Upper lobe of right lung (tissue), 1 donor: ENCODE results near the gene CCDC15. TPM values are rescaled to one million over a fixed set of nuclear protein-coding genes. Genes with fewer than 3 reads are reported as not detected.

ENCODE experiments used
- ATAC-seq: fragments of 200-7000 bp; cut with Tn5 transposase; one replicate; pipeline ENCODE4 v1.9.1; 2020; ENCODE audit warnings: mild to moderate bottlenecking, moderate library complexity
- DNase-seq: peaks from one replicate; pipeline ENCODE4 v3.0.0-alpha.2; 2020
- H3K27ac ChIP-seq: fragments of 200-600 bp; one replicate; pipeline ENCODE4 v1.8.0; 2022
- H3K27me3 ChIP-seq: fragments of 200-600 bp; one replicate; pipeline ENCODE4 v1.8.0; 2022; ENCODE audit warnings: mild to moderate bottlenecking
- H3K36me3 ChIP-seq: fragments of 200-600 bp; one replicate; pipeline ENCODE4 v1.8.0; 2022
- H3K4me1 ChIP-seq: fragments of 200-600 bp; one replicate; pipeline ENCODE4 v1.8.0; 2022
- H3K4me3 ChIP-seq: fragments of 200-600 bp; one replicate; pipeline ENCODE4 v1.8.0; 2022; ENCODE audit warnings: mild to moderate bottlenecking
- H3K9me3 ChIP-seq: fragments of 200-600 bp; one replicate; pipeline ENCODE4 v1.8.0; 2022
- intact Hi-C: fragments of 100-400 bp; cut with DNase I; formaldehyde crosslinking; loops from one replicate; pipeline ENCODE4 v1.11.0; 2022
- long read RNA-seq: library from polyadenylated mRNA; unstranded; transcript quantifications from one replicate; pipeline ENCODE4 v2.0.0, GENCODE V29; 2021
- total RNA-seq: library from RNA; stranded (reverse); fragmentation: NEBNext Ultra II Directional; extraction: Animal tissue kit (Norgen Biotek cat#: 25700); gene quantifications from one replicate; pipeline ENCODE4 v1.2.1, GENCODE V29; 2021
- TF ChIP-seq, protein P1 (sequence below): fragments of 200-600 bp; IDR thresholded peaks from one replicate; pipeline ENCODE4 v1.8.0; 2022; ENCODE audit warnings: antibody characterized with exemption
- donor health status: DM: no; HTN: yes; CAD: no; lungs with severe emphysema.

CCDC15 gene, protein sequence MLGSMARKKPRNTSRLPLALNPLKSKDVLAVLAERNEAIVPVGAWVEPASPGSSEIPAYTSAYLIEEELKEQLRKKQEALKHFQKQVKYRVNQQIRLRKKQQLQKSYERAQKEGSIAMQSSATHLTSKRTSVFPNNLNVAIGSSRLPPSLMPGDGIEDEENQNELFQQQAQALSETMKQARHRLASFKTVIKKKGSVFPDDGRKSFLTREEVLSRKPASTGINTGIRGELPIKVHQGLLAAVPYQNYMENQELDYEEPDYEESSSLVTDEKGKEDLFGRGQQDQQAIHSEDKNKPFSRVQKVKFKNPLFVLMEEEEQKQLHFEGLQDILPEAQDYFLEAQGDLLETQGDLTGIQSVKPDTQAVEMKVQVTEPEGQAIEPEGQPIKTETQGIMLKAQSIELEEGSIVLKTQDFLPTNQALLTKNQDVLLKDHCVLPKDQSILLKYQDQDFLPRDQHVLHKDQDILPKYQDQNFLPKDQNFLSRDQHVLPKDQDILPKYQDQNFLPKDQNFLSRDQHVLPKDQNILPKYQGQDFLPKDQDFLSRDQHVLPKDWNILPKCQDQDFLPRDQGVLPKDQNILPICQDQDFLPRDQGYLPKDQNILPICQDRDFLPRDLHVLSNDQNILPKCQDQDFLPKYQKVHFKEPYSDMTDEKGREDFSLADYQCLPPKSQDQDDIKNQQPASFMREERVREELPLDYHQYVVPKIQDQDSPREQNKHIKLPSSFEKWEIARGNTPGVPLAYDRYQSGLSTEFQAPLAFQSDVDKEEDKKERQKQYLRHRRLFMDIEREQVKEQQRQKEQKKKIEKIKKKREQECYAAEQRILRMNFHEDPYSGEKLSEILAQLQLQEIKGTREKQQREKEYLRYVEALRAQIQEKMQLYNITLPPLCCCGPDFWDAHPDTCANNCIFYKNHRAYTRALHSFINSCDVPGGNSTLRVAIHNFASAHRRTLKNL
- total RNA-seq = 1.5 TPM
- long read RNA-seq, partial matches to known transcripts = 0 of 2 reads
- long read RNA-seq, other reads (novel, unspliced or antisense) = 2 of 2 reads

DNA sequence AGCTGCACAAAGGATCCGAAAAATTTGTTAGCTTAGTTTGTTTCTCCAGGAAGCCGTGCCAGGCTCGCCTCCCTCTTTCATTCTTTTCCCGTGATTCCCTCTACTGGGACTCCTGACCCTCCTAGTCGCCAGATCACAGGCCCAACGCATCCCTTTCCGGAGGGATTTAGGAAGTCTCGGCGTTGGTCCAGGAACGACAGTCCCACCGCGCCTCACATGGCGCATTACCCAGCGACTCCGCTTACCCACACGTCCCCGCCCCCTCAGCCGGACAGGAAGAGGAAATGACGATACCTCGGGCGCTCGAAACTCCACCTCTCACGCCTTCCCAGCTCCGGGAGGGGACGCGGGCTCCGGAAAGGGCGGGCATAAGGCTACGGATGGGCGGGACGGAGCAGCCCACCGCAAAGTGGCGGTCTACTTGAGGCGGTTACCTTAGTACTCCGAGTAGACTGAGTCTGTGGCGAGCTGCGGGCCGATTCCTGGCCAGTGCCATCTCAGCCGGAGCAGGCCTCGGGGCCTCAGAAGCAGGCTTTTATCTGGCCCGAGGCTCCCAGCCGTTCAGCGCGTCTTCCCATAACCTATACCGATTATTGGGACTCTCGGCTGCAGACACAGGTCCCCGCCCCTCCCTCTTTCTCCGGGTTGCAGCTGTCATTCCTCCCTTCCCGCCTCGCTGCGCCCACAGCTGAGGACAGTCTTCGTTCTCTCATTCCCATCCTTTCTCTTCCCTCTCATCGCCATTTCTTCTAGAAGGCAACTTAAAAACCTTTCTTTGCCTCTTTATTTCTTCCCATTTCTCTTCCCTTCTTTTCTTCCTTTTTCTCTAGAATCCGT lies at the start of gene CCDC15:
TSS of gene CCDC15 (plus strand) at position 450 of the 837 bp plus-strand sequence. CDS start 531 bp downstream, outside the sequence.
- Histone ChIP-seq H3K4me1 (peaks cover 11% of the 10 kb centered on the region), H3K27me3 (no peaks in the 10 kb centered on the region), H3K27ac (peak within 1 kb of the TSS; percentile 82), H3K9me3 (no peaks in the 10 kb centered on the region), H3K4me3 (peak within 1 kb of the TSS; percentile 82), H3K36me3 (no peaks in the 10 kb centered on the region)
- ATAC-seq (peak; percentile 100), DNase-seq (peak; percentile 98)
- intact Hi-C loops = no loop called here
- TF ChIP-seq, protein P1, sequence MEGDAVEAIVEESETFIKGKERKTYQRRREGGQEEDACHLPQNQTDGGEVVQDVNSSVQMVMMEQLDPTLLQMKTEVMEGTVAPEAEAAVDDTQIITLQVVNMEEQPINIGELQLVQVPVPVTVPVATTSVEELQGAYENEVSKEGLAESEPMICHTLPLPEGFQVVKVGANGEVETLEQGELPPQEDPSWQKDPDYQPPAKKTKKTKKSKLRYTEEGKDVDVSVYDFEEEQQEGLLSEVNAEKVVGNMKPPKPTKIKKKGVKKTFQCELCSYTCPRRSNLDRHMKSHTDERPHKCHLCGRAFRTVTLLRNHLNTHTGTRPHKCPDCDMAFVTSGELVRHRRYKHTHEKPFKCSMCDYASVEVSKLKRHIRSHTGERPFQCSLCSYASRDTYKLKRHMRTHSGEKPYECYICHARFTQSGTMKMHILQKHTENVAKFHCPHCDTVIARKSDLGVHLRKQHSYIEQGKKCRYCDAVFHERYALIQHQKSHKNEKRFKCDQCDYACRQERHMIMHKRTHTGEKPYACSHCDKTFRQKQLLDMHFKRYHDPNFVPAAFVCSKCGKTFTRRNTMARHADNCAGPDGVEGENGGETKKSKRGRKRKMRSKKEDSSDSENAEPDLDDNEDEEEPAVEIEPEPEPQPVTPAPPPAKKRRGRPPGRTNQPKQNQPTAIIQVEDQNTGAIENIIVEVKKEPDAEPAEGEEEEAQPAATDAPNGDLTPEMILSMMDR = no peak

DNA sequence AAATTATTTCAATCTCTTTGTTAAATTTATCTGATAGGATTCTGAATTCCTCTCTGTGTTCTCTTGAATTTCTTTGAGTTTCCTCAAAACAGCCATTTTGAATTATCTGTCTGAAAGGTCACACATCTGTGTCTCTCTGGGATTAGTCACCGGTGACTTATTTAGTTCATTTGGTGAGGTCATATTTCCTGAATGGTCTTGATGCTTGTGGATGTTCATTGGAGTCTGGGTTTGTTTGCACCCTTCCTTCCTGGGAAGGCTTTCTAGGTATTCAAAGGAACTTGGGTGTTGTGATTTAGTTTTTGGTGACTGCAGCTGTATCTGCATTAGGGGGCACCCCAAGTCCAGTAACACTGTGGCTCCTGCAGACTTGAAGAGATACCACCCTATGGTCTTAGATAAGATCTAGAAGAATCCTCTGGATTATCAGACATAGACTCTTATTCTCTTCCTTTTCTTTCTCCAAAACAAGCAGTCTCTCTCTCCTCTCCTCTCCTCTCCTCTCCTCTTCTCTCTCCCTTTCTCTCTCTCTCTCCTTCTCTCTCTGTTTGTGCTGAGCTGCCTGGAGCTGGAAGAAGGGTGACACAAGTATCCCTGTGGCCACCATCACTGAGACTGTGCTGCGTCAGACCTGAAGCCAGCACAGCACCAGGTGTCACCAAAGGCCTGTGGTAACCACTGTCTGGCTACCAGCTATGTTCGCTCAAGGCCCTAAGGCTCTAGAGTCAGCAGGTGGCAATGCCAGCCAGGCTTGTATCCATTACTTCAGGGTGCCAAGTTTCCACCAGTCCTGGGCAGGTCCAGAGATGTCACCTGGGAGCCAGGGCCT lies 38.2 kb upstream of the CCDC15 start:
- H3K27ac ChIP-seq = no peak overlapping the region
- H3K4me1 ChIP-seq = no peaks in the 10 kb centered on the region
- ATAC-seq = no peak
- H3K36me3 ChIP-seq = no peaks in the 10 kb centered on the region
- no peak overlapping the region for H3K4me3 ChIP-seq
- no peak for DNase-seq
- TF ChIP-seq, protein P1 = no peak
- intact Hi-C loops = no loop called here
- H3K27me3 ChIP-seq = no peaks in the 10 kb centered on the region
- H3K9me3 ChIP-seq = no peaks in the 10 kb centered on the region

DNA sequence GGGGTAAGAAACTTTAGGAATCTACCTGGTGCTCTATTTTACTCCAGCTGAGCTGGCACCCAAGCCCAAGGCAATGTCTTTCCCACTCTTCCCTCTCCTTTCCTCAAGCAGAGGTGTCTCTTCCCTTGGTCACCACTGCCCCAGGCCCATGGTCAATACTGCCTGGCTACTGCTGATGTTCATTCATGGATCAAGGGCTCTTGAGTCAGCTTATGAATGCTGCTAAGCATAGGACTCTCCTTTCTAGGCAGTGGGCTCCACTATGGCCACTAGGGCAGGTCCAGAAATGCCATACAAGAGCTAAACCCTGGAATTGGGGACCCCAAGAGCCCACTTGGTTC lies 37.7 kb upstream of the CCDC15 start:
- ATAC-seq (no peak), DNase-seq (no peak)
- H3K4me1 ChIP-seq = no peaks in the 10 kb centered on the region
- H3K27ac ChIP-seq = no peak overlapping the region
- TF ChIP-seq, protein P1 = no peak
- no peaks in the 10 kb centered on the region for H3K9me3 ChIP-seq
- no peak overlapping the region for H3K4me3 ChIP-seq
- H3K27me3 ChIP-seq = no peaks in the 10 kb centered on the region
- intact Hi-C loops = no loop called here
- H3K36me3 ChIP-seq = no peaks in the 10 kb centered on the region

DNA sequence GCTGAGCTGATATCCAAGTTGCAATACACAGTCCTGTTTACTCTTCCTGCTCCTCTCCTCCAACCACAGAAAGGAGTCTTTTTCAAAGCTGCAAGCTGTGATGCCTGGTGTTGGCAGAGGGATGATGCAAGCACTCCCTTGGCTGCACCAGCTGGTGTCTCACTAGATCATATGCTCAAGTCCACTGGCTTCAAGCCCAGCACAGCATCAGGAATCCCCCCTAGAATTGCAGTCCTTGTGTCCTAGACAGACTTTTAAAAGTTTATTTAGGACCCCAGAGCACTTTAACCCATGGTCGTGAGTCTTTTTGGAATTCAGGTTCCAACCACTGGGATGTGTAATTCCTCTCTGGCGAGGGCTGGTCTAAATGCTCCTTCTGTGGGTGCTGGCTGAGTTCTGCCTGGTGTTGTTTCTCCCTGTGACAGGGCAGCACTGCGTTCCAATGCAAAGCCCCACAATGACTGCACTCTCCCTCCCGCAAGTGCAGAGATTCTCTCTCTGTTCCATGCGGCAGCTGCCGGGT lies 36.8 kb upstream of the CCDC15 start:
- no peaks in the 10 kb centered on the region for H3K9me3 ChIP-seq
- H3K27ac ChIP-seq = no peak overlapping the region
- H3K36me3 ChIP-seq = no peaks in the 10 kb centered on the region
- no peaks in the 10 kb centered on the region for H3K4me1 ChIP-seq
- intact Hi-C loops = no loop called here
- no peak overlapping the region for H3K4me3 ChIP-seq
- ATAC-seq (no peak), DNase-seq (no peak)
- TF ChIP-seq, protein P1 = no peak
- H3K27me3 ChIP-seq = no peaks in the 10 kb centered on the region
